ENCODE results near the gene TMEM35B.
"Not testable (repeated sequence)": the region's sequence is repeated elsewhere in the genome, so short reads cannot be mapped to it uniquely, and the experiment has no call there.

The TMEM35B gene

DNA sequence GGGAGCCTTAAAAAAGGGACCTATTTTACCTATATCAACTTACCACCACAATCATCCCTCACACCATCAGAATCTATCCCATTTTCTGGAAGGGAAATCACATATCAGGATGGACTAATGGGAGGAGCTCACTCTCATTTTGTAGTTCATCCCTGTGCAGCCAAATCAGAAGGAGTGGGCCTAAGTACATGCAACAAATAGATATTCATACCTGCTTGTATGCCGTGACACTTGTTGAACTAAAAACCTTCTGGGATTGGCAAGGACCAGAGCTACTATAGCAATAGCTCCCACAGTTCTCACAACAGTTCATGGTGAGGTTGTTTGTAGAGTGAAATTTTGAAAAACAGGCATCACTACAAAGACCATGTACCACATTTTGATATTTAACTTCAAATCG lies 29.3 kb upstream of the TMEM35B start:
- TF ChIP-seq ZNF274 (IDR thresholded peaks at IDR 0.05; ENCODE audit: low read depth, low read length) (no peak), SUZ12 (IDR thresholded peaks at IDR 0.05; ENCODE audit: extremely low read depth, insufficient read depth, insufficient read length) (no peak), YY1 (IDR thresholded peaks at IDR 0.05; ENCODE audit: insufficient read depth, insufficient read length) (no peak)
- no peak for DNase-seq (ENCODE audit: low read depth, low spot score)
- no peak overlapping the region for H3K9ac ChIP-seq (ENCODE audit: insufficient read length, low read depth)
- no peaks in the 10 kb centered on the region for H3K4me1 ChIP-seq (ENCODE audit: insufficient read depth, insufficient read length)
- H3K27me3 ChIP-seq (ENCODE audit: insufficient read depth, insufficient read length): no peaks in the 10 kb centered on the region
- H3K4me3 ChIP-seq (ENCODE audit: insufficient read length, low read depth): no peak overlapping the region
- peaks cover 39% of the 10 kb centered on the region for H3K36me3 ChIP-seq (ENCODE audit: insufficient read depth, insufficient read length, low read length)
- H3K9me3 ChIP-seq (ENCODE audit: insufficient read depth, low read length): no peaks in the 10 kb centered on the region

DNA sequence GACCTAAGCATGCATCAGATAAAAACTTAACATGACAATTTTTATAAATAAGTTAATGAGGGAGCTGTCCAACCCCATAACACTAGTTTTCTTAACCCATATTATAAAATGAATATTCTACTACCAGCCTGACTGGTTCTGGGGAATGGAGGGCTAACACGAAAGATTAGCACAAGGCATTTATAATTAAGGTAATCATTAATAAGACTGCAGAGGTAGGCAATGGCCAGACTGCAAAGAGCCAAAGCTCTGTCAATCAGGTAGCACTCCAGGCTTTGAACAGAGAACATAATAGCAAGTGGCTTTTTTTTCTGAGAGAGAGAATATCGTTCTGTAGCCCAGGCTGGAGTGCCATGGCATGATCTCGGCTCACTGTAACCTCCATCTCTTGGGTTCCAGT lies 20.6 kb upstream of the TMEM35B start:
- H3K27me3 ChIP-seq (ENCODE audit: insufficient read depth, insufficient read length): no peaks in the 10 kb centered on the region
- peaks cover 60% of the 10 kb centered on the region for H3K36me3 ChIP-seq (ENCODE audit: insufficient read depth, insufficient read length, low read length)
- TF ChIP-seq ZNF274 (IDR thresholded peaks at IDR 0.05; ENCODE audit: low read depth, low read length) (no peak), SUZ12 (IDR thresholded peaks at IDR 0.05; ENCODE audit: extremely low read depth, insufficient read depth, insufficient read length) (no peak), YY1 (IDR thresholded peaks at IDR 0.05; ENCODE audit: insufficient read depth, insufficient read length) (no peak)
- H3K9ac ChIP-seq (ENCODE audit: insufficient read length, low read depth): no peak overlapping the region
- H3K4me3 ChIP-seq (ENCODE audit: insufficient read length, low read depth): no peak overlapping the region
- H3K4me1 ChIP-seq (ENCODE audit: insufficient read depth, insufficient read length): no peaks in the 10 kb centered on the region
- DNase-seq (ENCODE audit: low read depth, low spot score): no peak
- H3K9me3 ChIP-seq (ENCODE audit: insufficient read depth, low read length): no peaks in the 10 kb centered on the region

DNA sequence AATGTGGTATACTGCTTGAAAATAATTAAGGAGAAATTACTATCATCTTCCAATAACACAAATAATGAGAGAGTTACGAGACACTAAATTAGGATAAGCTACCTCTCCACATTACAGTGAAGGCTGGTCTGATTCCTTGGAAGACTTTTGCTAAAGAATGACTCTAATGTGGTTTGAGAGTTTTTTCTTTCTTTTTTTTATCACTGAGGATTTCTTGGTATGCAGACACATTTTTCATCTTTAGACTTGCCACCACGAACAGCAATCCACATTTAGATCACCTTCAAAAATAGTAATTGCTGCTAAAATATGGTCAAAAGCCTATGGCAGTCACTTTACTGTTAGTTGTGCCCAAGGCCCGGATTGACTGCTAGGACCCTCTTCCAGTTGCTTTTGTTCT lies 16.6 kb upstream of the TMEM35B start:
- no peak overlapping the region for H3K4me3 ChIP-seq (ENCODE audit: insufficient read length, low read depth)
- H3K27me3 ChIP-seq (ENCODE audit: insufficient read depth, insufficient read length): no peaks in the 10 kb centered on the region
- H3K9me3 ChIP-seq (ENCODE audit: insufficient read depth, low read length): no peaks in the 10 kb centered on the region
- no peaks in the 10 kb centered on the region for H3K4me1 ChIP-seq (ENCODE audit: insufficient read depth, insufficient read length)
- DNase-seq (ENCODE audit: low read depth, low spot score): no peak
- H3K36me3 ChIP-seq (ENCODE audit: insufficient read depth, insufficient read length, low read length): peaks cover 33% of the 10 kb centered on the region
- no peak overlapping the region for H3K9ac ChIP-seq (ENCODE audit: insufficient read length, low read depth)
- no peak for TF ChIP-seq SUZ12 (IDR thresholded peaks at IDR 0.05; ENCODE audit: extremely low read depth, insufficient read depth, insufficient read length)
- TF ChIP-seq ZNF274 (IDR thresholded peaks at IDR 0.05; ENCODE audit: low read depth, low read length): no peak
- no peak for TF ChIP-seq YY1 (IDR thresholded peaks at IDR 0.05; ENCODE audit: insufficient read depth, insufficient read length)

DNA sequence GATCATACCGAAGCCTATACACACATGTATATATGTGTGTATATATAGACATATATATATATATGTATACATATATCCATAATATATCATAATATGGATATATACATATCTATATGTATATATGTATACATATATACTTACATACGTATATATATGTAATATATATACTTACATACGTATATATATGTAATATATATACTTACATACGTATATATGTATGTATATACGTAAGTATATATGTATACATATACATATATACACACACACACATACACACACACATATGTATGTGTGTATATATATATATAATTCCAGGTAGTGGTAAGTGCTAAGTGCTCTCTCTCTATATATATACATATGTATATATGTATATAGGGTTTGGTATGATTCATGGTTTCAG lies 9.7 kb upstream of the TMEM35B start:
- H3K36me3 ChIP-seq (ENCODE audit: insufficient read depth, insufficient read length, low read length): no peaks in the 10 kb centered on the region
- no peak overlapping the region for H3K4me3 ChIP-seq (ENCODE audit: insufficient read length, low read depth)
- no peaks in the 10 kb centered on the region for H3K4me1 ChIP-seq (ENCODE audit: insufficient read depth, insufficient read length)
- H3K9me3 ChIP-seq (ENCODE audit: insufficient read depth, low read length): no peaks in the 10 kb centered on the region
- no peak for DNase-seq (ENCODE audit: low read depth, low spot score)
- H3K27me3 ChIP-seq (ENCODE audit: insufficient read depth, insufficient read length): no peaks in the 10 kb centered on the region
- no peak overlapping the region for H3K9ac ChIP-seq (ENCODE audit: insufficient read length, low read depth)
- TF ChIP-seq SUZ12 (IDR thresholded peaks at IDR 0.05; ENCODE audit: extremely low read depth, insufficient read depth, insufficient read length) (no peak), ZNF274 (IDR thresholded peaks at IDR 0.05; ENCODE audit: low read depth, low read length) (no peak), YY1 (IDR thresholded peaks at IDR 0.05; ENCODE audit: insufficient read depth, insufficient read length) (no peak)

DNA sequence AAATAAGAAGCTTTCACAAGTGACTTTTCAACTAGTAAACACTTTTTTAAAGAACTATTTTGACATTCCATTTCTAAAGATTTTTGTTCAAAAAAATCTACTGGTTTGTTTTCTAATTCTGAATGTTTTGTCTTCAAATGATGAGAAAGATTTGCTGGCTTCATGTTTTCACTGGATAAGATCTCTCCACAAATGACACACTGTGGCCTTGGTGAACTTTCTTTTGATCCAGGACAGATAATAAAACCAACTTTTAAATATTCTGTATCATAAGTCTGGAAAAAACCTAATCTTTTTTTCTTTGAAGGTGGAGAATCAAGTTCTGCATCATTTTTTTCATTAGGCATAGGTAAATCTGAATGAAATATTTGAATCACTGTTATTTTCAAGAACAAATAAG lies 3.4 kb upstream of the TMEM35B start:
- Histone ChIP-seq H3K4me1 (ENCODE audit: insufficient read depth, insufficient read length) (peaks cover 5% of the 10 kb centered on the region), H3K27me3 (ENCODE audit: insufficient read depth, insufficient read length) (no peaks in the 10 kb centered on the region), H3K4me3 (ENCODE audit: insufficient read length, low read depth) (no peak overlapping the region), H3K9ac (ENCODE audit: insufficient read length, low read depth) (no peak overlapping the region), H3K9me3 (ENCODE audit: insufficient read depth, low read length) (no peaks in the 10 kb centered on the region), H3K36me3 (ENCODE audit: insufficient read depth, insufficient read length, low read length) (peaks cover 3% of the 10 kb centered on the region)
- no peak for TF ChIP-seq ZNF274 (IDR thresholded peaks at IDR 0.05; ENCODE audit: low read depth, low read length)
- TF ChIP-seq YY1 (IDR thresholded peaks at IDR 0.05; ENCODE audit: insufficient read depth, insufficient read length): no peak
- no peak for TF ChIP-seq SUZ12 (IDR thresholded peaks at IDR 0.05; ENCODE audit: extremely low read depth, insufficient read depth, insufficient read length)
- no peak for DNase-seq (ENCODE audit: low read depth, low spot score)

DNA sequence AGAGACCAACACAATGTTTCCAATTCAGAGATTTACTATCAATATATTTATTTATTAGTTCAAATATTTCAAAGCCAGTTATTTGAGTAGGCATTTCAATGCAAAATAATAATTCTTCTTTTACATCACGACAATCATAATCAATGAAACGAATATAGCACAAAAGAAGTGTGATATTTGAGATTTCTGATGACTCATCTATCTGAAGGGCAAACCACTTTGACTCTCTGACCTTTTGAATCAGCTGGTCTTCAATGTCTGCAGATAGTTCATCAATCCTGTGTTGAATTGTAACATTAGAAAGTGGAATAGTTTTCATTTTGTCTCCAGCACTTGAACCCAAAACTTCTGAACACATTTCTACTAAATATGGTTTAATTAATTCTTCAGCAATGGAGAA lies 3.0 kb upstream of the TMEM35B start:
- H3K27me3 ChIP-seq (ENCODE audit: insufficient read depth, insufficient read length): no peaks in the 10 kb centered on the region
- peaks cover 6% of the 10 kb centered on the region for H3K4me1 ChIP-seq (ENCODE audit: insufficient read depth, insufficient read length)
- TF ChIP-seq ZNF274 (IDR thresholded peaks at IDR 0.05; ENCODE audit: low read depth, low read length): no peak
- TF ChIP-seq SUZ12 (IDR thresholded peaks at IDR 0.05; ENCODE audit: extremely low read depth, insufficient read depth, insufficient read length): no peak
- TF ChIP-seq YY1 (IDR thresholded peaks at IDR 0.05; ENCODE audit: insufficient read depth, insufficient read length): no peak
- H3K9me3 ChIP-seq (ENCODE audit: insufficient read depth, low read length): no peaks in the 10 kb centered on the region
- no peak for DNase-seq (ENCODE audit: low read depth, low spot score)
- H3K9ac ChIP-seq (ENCODE audit: insufficient read length, low read depth): no peak overlapping the region
- peaks cover 3% of the 10 kb centered on the region for H3K36me3 ChIP-seq (ENCODE audit: insufficient read depth, insufficient read length, low read length)
- no peak overlapping the region for H3K4me3 ChIP-seq (ENCODE audit: insufficient read length, low read depth)

DNA sequence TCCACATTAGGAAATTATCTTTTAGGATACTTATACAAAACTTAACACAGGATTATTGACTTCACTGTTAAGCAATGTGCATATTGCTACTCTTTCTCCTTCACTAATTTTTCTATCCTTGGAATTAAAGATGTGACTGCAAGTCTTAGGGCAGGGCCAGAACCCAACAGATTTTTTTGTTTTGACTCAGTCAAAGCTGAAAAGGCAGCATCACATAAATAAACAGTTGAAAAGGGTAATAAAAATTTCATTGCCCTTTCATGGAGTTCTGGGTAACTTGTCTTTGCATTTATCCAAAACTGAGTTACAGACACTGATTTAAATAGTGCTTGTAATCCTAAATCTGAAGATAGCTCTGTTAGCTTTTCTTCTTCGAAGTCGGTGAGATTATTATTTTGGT lies 1.9 kb upstream of the TMEM35B start:
- H3K4me3 ChIP-seq (ENCODE audit: insufficient read length, low read depth): no peak overlapping the region
- peaks cover 9% of the 10 kb centered on the region for H3K36me3 ChIP-seq (ENCODE audit: insufficient read depth, insufficient read length, low read length)
- no peaks in the 10 kb centered on the region for H3K27me3 ChIP-seq (ENCODE audit: insufficient read depth, insufficient read length)
- TF ChIP-seq SUZ12 (IDR thresholded peaks at IDR 0.05; ENCODE audit: extremely low read depth, insufficient read depth, insufficient read length) (no peak), ZNF274 (IDR thresholded peaks at IDR 0.05; ENCODE audit: low read depth, low read length) (no peak), YY1 (IDR thresholded peaks at IDR 0.05; ENCODE audit: insufficient read depth, insufficient read length) (no peak)
- no peak for DNase-seq (ENCODE audit: low read depth, low spot score)
- H3K9me3 ChIP-seq (ENCODE audit: insufficient read depth, low read length): no peaks in the 10 kb centered on the region
- no peak overlapping the region for H3K9ac ChIP-seq (ENCODE audit: insufficient read length, low read depth)
- H3K4me1 ChIP-seq (ENCODE audit: insufficient read depth, insufficient read length): peaks cover 6% of the 10 kb centered on the region

DNA sequence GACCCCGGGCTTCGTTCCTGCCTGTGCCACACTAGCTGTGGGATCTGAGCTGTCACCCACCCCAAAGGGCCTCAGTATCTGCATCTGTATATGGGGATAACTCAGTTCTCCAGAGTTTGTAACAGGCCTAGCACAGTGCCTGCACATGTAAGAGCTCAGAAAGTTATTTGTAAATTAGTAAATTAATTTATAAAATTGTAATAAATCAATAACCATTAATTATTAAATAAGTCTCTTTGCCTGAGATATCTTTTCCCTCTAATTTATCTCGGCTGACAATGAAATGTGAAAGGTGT lies 410 bp upstream of the TMEM35B start:
- Histone ChIP-seq H3K4me3 (ENCODE audit: insufficient read length, low read depth) (peak overlapping the region; percentile 79), H3K9ac (ENCODE audit: insufficient read length, low read depth) (peak overlapping the region; percentile 95), H3K36me3 (ENCODE audit: insufficient read depth, insufficient read length, low read length) (peaks cover 21% of the 10 kb centered on the region)
- H3K9me3 ChIP-seq (ENCODE audit: insufficient read depth, low read length); H3K4me1 ChIP-seq (ENCODE audit: insufficient read depth, insufficient read length); DNase-seq (ENCODE audit: low read depth, low spot score); H3K27me3 ChIP-seq (ENCODE audit: insufficient read depth, insufficient read length): not testable (repeated sequence)

All from NT2/D1 (cell line).